NCI-H2227 treated with DMSO at 0.1 percent for 48 hours (cell line): ENCODE results near the gene QRFP.

Experiments
- DNase-seq: peaks from one replicate; lab custom pipeline; 2025; lab: John Stamatoyannopoulos, UW

The QRFP gene

GRCh38 chr9:130904070-130905044, 7.7 kb upstream of the QRFP start:
- DNase-seq: no peak

- no peak for DNase-seq
Measured at GRCh38 chr9:130903194-130904069, 6.8 kb upstream of the QRFP start.

- DNase-seq: no peak
Measured at GRCh38 chr9:130902204-130903185, 5.9 kb upstream of the QRFP start.

GRCh38 chr9:130901498-130902203, 5.0 kb upstream of the QRFP start:
- no peak for DNase-seq

- no peak for DNase-seq
Measured at GRCh38 chr9:130900701-130901497, 4.3 kb upstream of the QRFP start.

- no peak for DNase-seq
Measured at GRCh38 chr9:130899051-130899748, 2.6 kb upstream of the QRFP start.

GRCh38 chr9:130898552-130898852, 1.9 kb upstream of the QRFP start:
- no peak for DNase-seq

- no peak for DNase-seq
Measured at GRCh38 chr9:130897848-130898551, 1.4 kb upstream of the QRFP start.

GRCh38 chr9:130897105-130897751, 616 bp upstream of the QRFP start:
- DNase-seq: no peak

GRCh38 chr9:130895481-130896232, 955 bp downstream of the QRFP start:
- no peak for DNase-seq

GRCh38 chr9:130895038-130895437, 1.6 kb downstream of the QRFP start:
- DNase-seq: no peak

GRCh38 chr9:130894546-130894945, 2.1 kb downstream of the QRFP start:
- no peak for DNase-seq

GRCh38 chr9:130893341-130894101, 3.1 kb downstream of the QRFP start:
- no peak for DNase-seq

- DNase-seq: no peak
Measured at GRCh38 chr9:130892477-130893304, 3.9 kb downstream of the QRFP start.

GRCh38 chr9:130891688-130892476, 4.7 kb downstream of the QRFP start:
- peak; percentile 3 for DNase-seq
